ENCODE results near the gene NLRP6.
"Not testable (repeated sequence)": the region's sequence is repeated elsewhere in the genome, so short reads cannot be mapped to it uniquely, and the experiment has no call there.

The NLRP6 gene

GRCh38 chr11:312092-312816 is 34.0 kb downstream of the NLRP6 start:
- DNase-seq (ENCODE audit: extremely low spot score): no peak
- CTCF ChIA-PET: interaction anchor here (0.8 to 1.8 kb wide), 6 partner anchors 10 to 61 kb away, joined by 3 to 6 read pairs (median 4); no protein-coding TSS in a partner anchor
- TF ChIP-seq CTCF (IDR thresholded peaks at IDR 0.05; ENCODE audit: control extremely low read depth, extremely low read depth, low read depth, missing control alignments): no peak
- POLR2A ChIA-PET: no interaction called here

GRCh38 chr11:313304-313786 is 35.1 kb downstream of the NLRP6 start:
- no peak for TF ChIP-seq CTCF (IDR thresholded peaks at IDR 0.05; ENCODE audit: control extremely low read depth, extremely low read depth, low read depth, missing control alignments)
- POLR2A ChIA-PET: interaction anchor here (0.5 kb wide), 1 partner anchor 275 kb away, joined by 3 read pairs; no protein-coding TSS in a partner anchor
- no peak for DNase-seq (ENCODE audit: extremely low spot score)
- CTCF ChIA-PET: interaction anchor here (1.1 to 1.8 kb wide), 2 partner anchors 18 to 62 kb away, joined by 3 to 4 read pairs; no protein-coding TSS in a partner anchor

- ChIA-PET POLR2A (interaction anchor here (0.5 kb wide), 1 partner anchor 274 kb away, joined by 3 read pairs; no protein-coding TSS in a partner anchor), CTCF (interaction anchor here (1.7 kb wide), 1 partner anchor 64 kb away, joined by 7 read pairs; no protein-coding TSS in a partner anchor)
- DNase-seq (ENCODE audit: extremely low spot score): peak; percentile 83
- TF ChIP-seq CTCF (IDR thresholded peaks at IDR 0.05; ENCODE audit: control extremely low read depth, extremely low read depth, low read depth, missing control alignments): no peak
These were observed 35.8 kb downstream of the NLRP6 start, which contains the start of gene IFITM1 for GRCh38 chr11:313787-314553. Gene IFITM1 (plus strand): TSS chr11:314040. CDS start chr11:314171, 131 bp downstream.

- POLR2A ChIA-PET; DNase-seq (ENCODE audit: extremely low spot score): not testable (repeated sequence)
- CTCF ChIA-PET: interaction anchor here (1.7 kb wide), 1 partner anchor 64 kb away, joined by 7 read pairs; no protein-coding TSS in a partner anchor
These were observed 36.3 kb downstream of the NLRP6 start for GRCh38 chr11:314554-314875.

GRCh38 chr11:315051-315481 is 36.9 kb downstream of the NLRP6 start:
- ChIA-PET POLR2A (no interaction called here), CTCF (interaction anchor here (0.7 to 3.6 kb wide), 4 partner anchors 9 to 65 kb away, joined by 3 to 33 read pairs (median 9); partner anchors contain the start of gene IFITM2)
- no peak for DNase-seq (ENCODE audit: extremely low spot score)
- TF ChIP-seq CTCF (IDR thresholded peaks at IDR 0.05; ENCODE audit: control extremely low read depth, extremely low read depth, low read depth, missing control alignments): no peak

- ChIA-PET CTCF (interaction anchor here (0.7 to 3.6 kb wide), 6 partner anchors 9 to 65 kb away, joined by 3 to 33 read pairs (median 6); partner anchors contain the start of gene IFITM2), POLR2A (no interaction called here)
- DNase-seq (ENCODE audit: extremely low spot score): no peak
- no peak for TF ChIP-seq CTCF (IDR thresholded peaks at IDR 0.05; ENCODE audit: control extremely low read depth, extremely low read depth, low read depth, missing control alignments)
These were observed 37.3 kb downstream of the NLRP6 start for GRCh38 chr11:315516-315994.

Data from GM10248 (cell line).